KMS-11 (cell line): ENCODE results near the gene PIGL.
"Not testable (repeated sequence)": the region's sequence is repeated elsewhere in the genome, so short reads cannot be mapped to it uniquely, and the experiment has no call there.

ENCODE experiments used
- H2AFZ ChIP-seq: fragments of 200-600 bp; sonication (generic); 2 replicates; pipeline ENCODE4 v1.6.1; 2016; ENCODE audit warnings: antibody characterized with exemption, mixed run types, low read depth
- H3K27ac ChIP-seq: fragments of 200-600 bp; sonication (generic); 2 replicates; pipeline ENCODE4 v1.6.1; 2016; ENCODE audit warnings: mild to moderate bottlenecking, mixed run types
- H3K27me3 ChIP-seq: fragments of 200-600 bp; sonication (generic); 2 replicates; pipeline ENCODE4 v1.6.1; 2017; ENCODE audit warnings: mild to moderate bottlenecking, low read depth, mixed run types, moderate library complexity; ENCODE audit not compliant: insufficient read depth
- H3K36me3 ChIP-seq: fragments of 200-600 bp; sonication (generic); 2 replicates; pipeline ENCODE4 v1.6.1; 2017; ENCODE audit warnings: mild to moderate bottlenecking, mixed run types; ENCODE audit not compliant: insufficient read depth
- H3K4me1 ChIP-seq: fragments of 200-600 bp; sonication (generic); 2 replicates; pipeline ENCODE4 v1.6.1; 2016; ENCODE audit warnings: mild to moderate bottlenecking, low read depth, mixed run types; ENCODE audit not compliant: poor library complexity, severe bottlenecking
- H3K4me2 ChIP-seq: fragments of 200-600 bp; sonication (generic); 2 replicates; pipeline ENCODE4 v1.7.0; 2016; ENCODE audit warnings: mild to moderate bottlenecking, mixed run types
- H3K4me3 ChIP-seq: fragments of 200-600 bp; sonication (generic); IDR thresholded peaks from 2 replicates; pipeline ENCODE4 v1.6.1; 2017; ENCODE audit warnings: low read depth, low read length, mixed read lengths; ENCODE audit not compliant: insufficient read depth
- H3K79me2 ChIP-seq: fragments of 200-600 bp; sonication (generic); 2 replicates; pipeline ENCODE4 v1.6.1; 2016; ENCODE audit warnings: low read depth, mixed run types; ENCODE audit not compliant: insufficient read depth
- H3K9ac ChIP-seq: fragments of 200-600 bp; sonication (generic); 2 replicates; pipeline ENCODE4 v1.6.1; 2016; ENCODE audit warnings: mild to moderate bottlenecking, mixed run types
- H4K20me1 ChIP-seq: fragments of 200-600 bp; sonication (generic); 2 replicates; pipeline ENCODE4 v1.6.1; 2016; ENCODE audit warnings: mild to moderate bottlenecking, mixed run types; ENCODE audit not compliant: insufficient read depth
- TF ChIP-seq, protein P1 (sequence below): fragments of 200-600 bp; sonication (generic); conservative IDR thresholded peaks from 2 replicates; pipeline ENCODE4 v1.6.1; 2017; ENCODE audit warnings: low read depth, mild to moderate bottlenecking, antibody characterized with exemption, low read length, moderate library complexity, mixed read lengths

The PIGL gene

DNA sequence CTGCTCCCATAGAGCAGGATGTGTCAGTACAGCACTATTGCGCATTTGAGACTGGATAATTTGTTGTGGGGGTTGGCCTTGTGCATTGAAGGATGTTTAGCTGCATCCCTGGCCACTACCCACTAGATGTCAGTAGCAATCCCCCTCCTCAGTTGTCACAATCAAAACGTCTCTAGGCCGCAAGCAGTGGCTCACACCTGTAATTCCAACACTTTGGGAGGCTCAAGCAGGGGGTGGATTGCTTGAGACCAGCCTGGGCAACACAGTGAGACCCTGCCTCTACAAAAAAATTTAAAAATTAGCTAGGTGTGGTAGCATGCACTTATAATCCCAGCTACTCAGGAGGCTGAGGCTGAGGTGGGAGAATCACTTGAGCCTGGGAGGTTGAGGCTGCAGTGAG, 87.8 kb downstream of the PIGL start:
- Histone ChIP-seq H3K4me1 (no peaks in the 10 kb centered on the region), H3K36me3 (no peaks in the 10 kb centered on the region), H2AFZ (no peak overlapping the region), H3K4me2 (no peak overlapping the region), H3K79me2 (no peaks in the 10 kb centered on the region), H4K20me1 (no peaks in the 10 kb centered on the region), H3K9ac (no peak overlapping the region), H3K4me3 (no peak overlapping the region), H3K27ac (no peak overlapping the region), H3K27me3 (no peaks in the 10 kb centered on the region)
- TF ChIP-seq, protein P1, sequence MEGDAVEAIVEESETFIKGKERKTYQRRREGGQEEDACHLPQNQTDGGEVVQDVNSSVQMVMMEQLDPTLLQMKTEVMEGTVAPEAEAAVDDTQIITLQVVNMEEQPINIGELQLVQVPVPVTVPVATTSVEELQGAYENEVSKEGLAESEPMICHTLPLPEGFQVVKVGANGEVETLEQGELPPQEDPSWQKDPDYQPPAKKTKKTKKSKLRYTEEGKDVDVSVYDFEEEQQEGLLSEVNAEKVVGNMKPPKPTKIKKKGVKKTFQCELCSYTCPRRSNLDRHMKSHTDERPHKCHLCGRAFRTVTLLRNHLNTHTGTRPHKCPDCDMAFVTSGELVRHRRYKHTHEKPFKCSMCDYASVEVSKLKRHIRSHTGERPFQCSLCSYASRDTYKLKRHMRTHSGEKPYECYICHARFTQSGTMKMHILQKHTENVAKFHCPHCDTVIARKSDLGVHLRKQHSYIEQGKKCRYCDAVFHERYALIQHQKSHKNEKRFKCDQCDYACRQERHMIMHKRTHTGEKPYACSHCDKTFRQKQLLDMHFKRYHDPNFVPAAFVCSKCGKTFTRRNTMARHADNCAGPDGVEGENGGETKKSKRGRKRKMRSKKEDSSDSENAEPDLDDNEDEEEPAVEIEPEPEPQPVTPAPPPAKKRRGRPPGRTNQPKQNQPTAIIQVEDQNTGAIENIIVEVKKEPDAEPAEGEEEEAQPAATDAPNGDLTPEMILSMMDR = 0 out of 2 replicates have a peak, but pooled peaks have one; percentile 20

DNA sequence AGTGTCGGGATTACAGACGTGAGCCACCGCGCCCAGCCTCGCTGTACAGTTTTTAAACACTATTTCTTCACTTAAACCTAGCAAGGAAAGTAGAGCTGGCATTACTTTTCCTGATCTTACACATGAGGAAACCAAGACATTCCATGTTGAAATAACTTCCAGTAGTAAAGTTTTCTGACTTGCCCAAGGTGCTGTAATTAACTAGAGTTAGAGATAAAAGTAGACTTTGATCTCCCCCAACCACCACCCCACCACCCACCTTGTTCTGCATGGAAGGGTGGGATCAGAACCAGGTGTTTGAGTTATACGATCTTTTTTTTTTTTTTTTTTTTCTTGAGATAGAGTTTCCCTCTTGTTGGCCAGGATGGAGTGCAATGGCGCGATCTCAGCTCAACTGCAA, 89.2 kb downstream of the PIGL start:
- Histone ChIP-seq H3K4me3 (no peak overlapping the region), H3K4me1 (no peaks in the 10 kb centered on the region), H3K79me2 (no peaks in the 10 kb centered on the region), H4K20me1 (no peaks in the 10 kb centered on the region), H3K27ac (no peak overlapping the region), H3K9ac (no peak overlapping the region), H3K4me2 (no peak overlapping the region), H3K36me3 (no peaks in the 10 kb centered on the region), H2AFZ (no peak overlapping the region), H3K27me3 (no peaks in the 10 kb centered on the region)
- TF ChIP-seq, protein P1 = no peak

DNA sequence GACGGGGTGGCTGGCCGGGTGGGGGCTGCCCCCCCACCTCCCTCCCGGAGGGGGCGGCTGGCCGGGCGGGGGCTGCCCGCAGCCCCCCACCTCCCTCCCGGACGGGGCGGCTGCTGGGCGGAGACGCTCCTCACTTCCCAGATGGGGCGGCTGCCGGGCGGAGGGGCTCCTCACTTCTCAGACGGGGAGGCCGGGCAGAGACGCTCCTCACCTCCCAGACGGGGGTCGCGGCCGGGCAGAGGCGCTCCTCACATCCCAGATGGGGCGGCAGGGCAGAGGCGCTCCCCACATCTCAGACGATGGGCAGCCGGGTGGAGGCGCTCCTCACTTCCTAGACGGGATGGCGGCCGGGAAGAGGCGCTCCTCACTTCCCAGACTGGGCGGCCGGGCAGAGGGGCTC, 95.1 kb downstream of the PIGL start:
- not testable (repeated sequence) for H3K4me1 ChIP-seq, H3K27me3 ChIP-seq, H3K27ac ChIP-seq, H4K20me1 ChIP-seq, H3K9ac ChIP-seq, H3K4me3 ChIP-seq, H2AFZ ChIP-seq, H3K4me2 ChIP-seq, H3K36me3 ChIP-seq, H3K79me2 ChIP-seq

DNA sequence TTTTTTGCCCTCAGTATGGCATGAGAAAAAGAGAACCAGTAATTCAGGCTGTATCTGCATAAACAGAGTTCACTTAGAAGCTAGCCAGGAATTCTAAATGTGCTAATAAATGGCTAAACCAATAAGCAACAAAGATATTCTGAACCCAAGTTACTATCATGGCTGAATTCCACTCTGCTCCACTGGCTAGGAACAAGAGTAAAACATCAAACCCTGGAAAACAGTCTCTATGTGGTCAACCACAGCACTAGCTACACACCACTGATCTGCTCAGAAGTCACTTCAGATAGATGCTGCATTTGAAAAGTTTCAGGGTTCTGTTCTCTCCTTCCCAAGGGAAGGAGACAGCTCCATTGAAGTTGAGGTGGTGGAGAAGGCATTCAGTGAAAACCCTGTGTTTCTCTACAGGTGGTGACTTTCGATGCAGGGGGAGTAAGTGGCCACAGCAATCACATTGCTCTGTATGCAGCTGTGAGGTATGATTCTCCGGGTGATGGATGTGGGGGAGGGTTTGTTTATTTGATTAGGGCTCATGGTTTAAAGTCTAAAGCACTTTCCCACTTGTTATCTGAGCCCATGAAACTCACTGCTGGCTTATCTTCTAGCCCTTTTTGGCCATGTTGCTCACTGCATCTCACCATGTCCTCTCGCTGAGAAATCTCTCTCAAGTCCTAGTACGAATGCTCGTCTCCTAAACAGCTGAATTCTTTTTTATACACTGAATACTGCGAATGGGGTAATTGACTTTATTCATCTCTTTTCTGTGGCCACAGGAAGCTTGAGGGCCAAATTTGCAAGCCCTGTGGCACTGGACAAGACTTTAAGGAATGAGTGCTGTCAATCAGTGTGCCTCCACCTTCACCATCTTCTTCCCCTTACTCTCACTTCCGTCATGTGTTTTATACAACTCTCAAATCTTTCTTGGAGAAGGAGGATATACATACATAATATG, 96.4 kb downstream of the PIGL start:
- Histone ChIP-seq H3K9ac (no peak overlapping the region), H3K4me1 (no peaks in the 10 kb centered on the region), H3K36me3 (no peaks in the 10 kb centered on the region), H4K20me1 (no peaks in the 10 kb centered on the region), H3K4me3 (no peak overlapping the region), H3K27ac (no peak overlapping the region), H2AFZ (no peak overlapping the region), H3K27me3 (no peaks in the 10 kb centered on the region), H3K79me2 (no peaks in the 10 kb centered on the region), H3K4me2 (no peak overlapping the region)
- TF ChIP-seq, protein P1 = no peak

DNA sequence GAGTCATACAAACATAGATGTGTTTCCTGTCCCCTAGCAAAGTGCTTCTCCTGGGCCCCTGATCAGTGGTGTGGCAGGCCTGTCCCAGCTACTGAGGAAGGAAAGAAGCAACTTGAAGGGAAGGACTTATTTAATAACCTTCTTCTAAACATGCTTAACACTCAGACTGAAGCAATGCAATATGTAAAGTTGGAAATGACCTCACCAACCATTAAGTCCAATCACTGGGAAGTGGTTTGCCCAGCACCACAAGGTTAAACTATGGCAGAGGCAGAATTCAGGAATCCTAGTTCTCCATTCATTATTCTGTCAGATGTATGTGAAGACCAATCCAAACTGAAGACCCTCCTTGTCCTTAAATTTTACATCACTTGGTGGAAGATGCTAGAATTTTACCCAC, 97.2 kb downstream of the PIGL start:
- TF ChIP-seq, protein P1 = no peak
- Histone ChIP-seq H3K27ac (no peak overlapping the region), H4K20me1 (no peaks in the 10 kb centered on the region), H3K36me3 (no peaks in the 10 kb centered on the region), H3K4me2 (no peak overlapping the region), H3K9ac (no peak overlapping the region), H3K4me3 (no peak overlapping the region), H3K79me2 (no peaks in the 10 kb centered on the region), H3K27me3 (no peaks in the 10 kb centered on the region), H3K4me1 (no peaks in the 10 kb centered on the region), H2AFZ (no peak overlapping the region)
